IMR-90 (cell line): ENCODE data around the gene GNL1. TPM values are rescaled to one million over a fixed set of nuclear protein-coding genes. Genes with fewer than 3 reads are reported as not detected.

Source experiments
- ATAC-seq: fragments of 200-7000 bp; cut with Tn5 transposase; 2 replicates; pipeline ENCODE4 v1.9.1; 2020; ENCODE audit warnings: low read depth, mild to moderate bottlenecking, moderate library complexity
- BruUV-seq: library from RNA; stranded (reverse); fragments of 400-500 nt; replicated peaks from 2 replicates; lab custom pipeline; 2021; lab: Mats Ljungman, UMichigan
- CTCF ChIA-PET: fragments of 300-600 bp; formaldehyde crosslinking; extraction: SDS; loops from one replicate; lab custom pipeline; 2021; ENCODE audit warnings: antibody characterized with exemption; lab: Yijun Ruan, JAX
- POLR2A ChIA-PET: fragments of 300-600 bp; sonication (Branson Sonifier 250); formaldehyde crosslinking; loops from one replicate; lab custom pipeline; 2022; ENCODE audit warnings: antibody characterized with exemption; ENCODE audit not compliant: unreplicated experiment; lab: Charles Lee
- DNase-seq: peaks from one replicate; pipeline ENCODE4 v3.0.0; 2013
- H2AFZ ChIP-seq: replicated peaks from 2 replicates; pipeline ENCODE3; 2013; ENCODE audit warnings: low read length, mild to moderate bottlenecking; ENCODE audit not compliant: poor library complexity
- H2AK5ac ChIP-seq: 2 replicates; pipeline ENCODE4 v1.6.1; 2013; ENCODE audit warnings: low read depth, low read length, inconsistent platforms
- H2AK9ac ChIP-seq: replicated peaks from 2 replicates; pipeline ENCODE3; 2013; ENCODE audit warnings: mild to moderate bottlenecking, low read depth, low read length, moderate library complexity; ENCODE audit not compliant: poor library complexity
- H2BK120ac ChIP-seq: 2 replicates; pipeline ENCODE4 v1.6.1; 2013; ENCODE audit warnings: low read depth, low read length, inconsistent platforms
- H2BK15ac ChIP-seq: 3 replicates; pipeline ENCODE4 v1.6.1; 2013; ENCODE audit warnings: low read depth, low read length, inconsistent platforms
- H2BK20ac ChIP-seq: 2 replicates; pipeline ENCODE4 v1.6.1; 2013; ENCODE audit warnings: low read depth, mild to moderate bottlenecking, inconsistent platforms, low read length, moderate library complexity
- H2BK5ac ChIP-seq: 2 replicates; pipeline ENCODE4 v1.6.1; 2013; ENCODE audit warnings: mild to moderate bottlenecking, low read depth, low read length, inconsistent platforms; ENCODE audit not compliant: poor library complexity, severe bottlenecking
- H3K14ac ChIP-seq: replicated peaks from 2 replicates; pipeline ENCODE4 v1.6.1; 2013; ENCODE audit warnings: low read depth, low read length, inconsistent platforms
- H3K18ac ChIP-seq: 2 replicates; pipeline ENCODE4 v1.6.1; 2013; ENCODE audit warnings: low read depth, low read length, control low read depth
- H3K23ac ChIP-seq: 2 replicates; pipeline ENCODE4 v1.6.1; 2013; ENCODE audit warnings: low read depth, low read length, inconsistent platforms
- H3K27ac ChIP-seq: 2 replicates; pipeline ENCODE4 v1.5.1; 2013; ENCODE audit warnings: mild to moderate bottlenecking, control low read depth, low read length; ENCODE audit not compliant: insufficient read depth
- H3K27me3 ChIP-seq: 2 replicates; pipeline ENCODE4 v1.6.1; 2013; ENCODE audit warnings: low read length; ENCODE audit not compliant: control insufficient read depth, insufficient read depth
- H3K36me3 ChIP-seq: 2 replicates; pipeline ENCODE4 v1.6.1; 2013; ENCODE audit warnings: low read length, mixed read lengths; ENCODE audit not compliant: control insufficient read depth, insufficient read depth
- H3K4ac ChIP-seq: 2 replicates; pipeline ENCODE4 v1.6.1; 2013; ENCODE audit warnings: low read depth, low read length, inconsistent platforms
- H3K4me1 ChIP-seq: 2 replicates; pipeline ENCODE4 v1.6.1; 2013; ENCODE audit warnings: low read length, mixed read lengths; ENCODE audit not compliant: control insufficient read depth, insufficient read depth
- H3K4me2 ChIP-seq: 2 replicates; pipeline ENCODE4 v1.6.1; 2013; ENCODE audit warnings: low read depth, mild to moderate bottlenecking, control low read depth, low read length, moderate library complexity
- H3K4me3 ChIP-seq: 2 replicates; pipeline ENCODE4 v1.5.1; 2013; ENCODE audit warnings: low read depth, mild to moderate bottlenecking, control low read depth, low read length, moderate library complexity; ENCODE audit not compliant: insufficient read depth
- H3K56ac ChIP-seq: 2 replicates; pipeline ENCODE4 v1.6.1; 2013; ENCODE audit warnings: low read length, inconsistent platforms; ENCODE audit not compliant: insufficient read depth; ENCODE audit errors: extremely low read depth
- H3K79me1 ChIP-seq, 2 experiments: 2 replicates each; pipeline ENCODE4 v1.6.1; 2013; ENCODE audit warnings: low read length in 2 of 2, inconsistent platforms in 1 of 2, low read depth in 1 of 2
- H3K9ac ChIP-seq: 2 replicates; pipeline ENCODE4 v1.6.1; 2013; ENCODE audit warnings: low read depth, low read length, control low read depth
- H3K9me1 ChIP-seq: 2 replicates; pipeline ENCODE4 v1.6.1; 2013; ENCODE audit warnings: low read length, inconsistent platforms; ENCODE audit not compliant: insufficient read depth
- H3K9me3 ChIP-seq: 2 replicates; pipeline ENCODE4 v1.6.1; 2013; ENCODE audit warnings: low read length; ENCODE audit not compliant: control insufficient read depth, insufficient read depth
- H4K20me1 ChIP-seq: 2 replicates; pipeline ENCODE4 v1.6.1; 2013; ENCODE audit warnings: low read length, inconsistent platforms; ENCODE audit not compliant: insufficient read depth
- H4K5ac ChIP-seq: 2 replicates; pipeline ENCODE4 v1.6.1; 2013; ENCODE audit warnings: mild to moderate bottlenecking, low read depth, low read length, control low read depth
- H4K8ac ChIP-seq, 2 experiments: 2 replicates each; pipeline ENCODE4 v1.6.1; 2013; ENCODE audit warnings: low read depth in 2 of 2, low read length in 2 of 2, control low read depth in 1 of 2, inconsistent platforms in 1 of 2
- H4K91ac ChIP-seq: 2 replicates; pipeline ENCODE4 v1.6.1; 2013; ENCODE audit warnings: low read depth, low read length, inconsistent platforms; ENCODE audit not compliant: insufficient read depth
- ELK1 ChIP-seq: fragments of 150-350 bp; IDR thresholded peaks from 2 replicates; pipeline ENCODE4 v1.6.1; 2016; ENCODE audit warnings: low read depth, mild to moderate bottlenecking, low read length, moderate library complexity, borderline replicate concordance
- FOS ChIP-seq: fragments of 150-350 bp; IDR thresholded peaks from 2 replicates; pipeline ENCODE4 v1.6.1; 2016; ENCODE audit warnings: low read depth, low read length
- MAFK ChIP-seq: IDR thresholded peaks from 2 replicates; pipeline ENCODE4 v1.6.1; 2012; ENCODE audit warnings: low read depth, low read length, improper control_type of control experiment
- MAZ ChIP-seq: IDR thresholded peaks from 2 replicates; pipeline ENCODE4 v1.6.1; 2012; ENCODE audit warnings: low read depth, mild to moderate bottlenecking, low read length, improper control_type of control experiment, moderate library complexity, borderline replicate concordance
- MXI1 ChIP-seq: IDR thresholded peaks from 2 replicates; pipeline ENCODE4 v1.6.1; 2012; ENCODE audit warnings: low read depth, mild to moderate bottlenecking, low read length, moderate library complexity, borderline replicate concordance
- NFE2L2 ChIP-seq: fragments of 150-350 bp; IDR thresholded peaks from 2 replicates; pipeline ENCODE4 v1.6.1; 2016; ENCODE audit warnings: low read depth, mild to moderate bottlenecking, low read length
- RCOR1 ChIP-seq: IDR thresholded peaks from 2 replicates; pipeline ENCODE4 v1.6.1; 2012; ENCODE audit warnings: mild to moderate bottlenecking, low read length, improper control_type of control experiment; ENCODE audit not compliant: insufficient replicate concordance
- RFX5 ChIP-seq: IDR thresholded peaks from 2 replicates; pipeline ENCODE4 v1.8.0; 2012; ENCODE audit warnings: low read depth, mild to moderate bottlenecking, low read length, moderate library complexity
- SMC3 ChIP-seq: fragments of 150-350 bp; IDR thresholded peaks from 2 replicates; pipeline ENCODE4 v1.6.1; 2016; ENCODE audit warnings: low read depth, mild to moderate bottlenecking, antibody characterized with exemption, low read length, moderate library complexity
- USF2 ChIP-seq: fragments of 150-350 bp; IDR thresholded peaks from 2 replicates; pipeline ENCODE4 v1.6.1; 2017; ENCODE audit warnings: mild to moderate bottlenecking, antibody characterized with exemption, low read length, low read depth
- WGBS, 2 experiments: methylation state at CpG; one replicate each; pipeline versions ENCODE4 v1.1.5 to v1.1.7; 2013; ENCODE audit warnings: missing lambda C conversion rate in 2 of 2; ENCODE audit not compliant: insufficient read length in 1 of 2; ENCODE audit errors: extremely low coverage in 2 of 2; 5-methylcytosine and 5-hydroxymethylcytosine counted together
- dilution Hi-C: fragments of 300-500 bp; cut with HindIII; formaldehyde crosslinking; loops from one replicate; pipeline ENCODE4 v1.14.3; 2018; ENCODE audit warnings: low sequenced_read_pairs; ENCODE audit not compliant: unreplicated experiment
- in situ Hi-C: fragments of 300-500 bp; cut with MboI; formaldehyde crosslinking; loops from 3 replicates; pipeline ENCODE4 v1.14.3; 2019; ENCODE audit warnings: low sequenced_read_pairs, inconsistent platforms, mixed read lengths
- intact Hi-C: fragments of 100-400 bp; cut with micrococcal nuclease; formaldehyde crosslinking; loops from 2 replicates; pipeline ENCODE4 v1.10.0; 2022
- polyA plus RNA-seq, 3 experiments: library from polyadenylated mRNA; depleted of rRNA; stranded (reverse); fragments of >200 nt; gene quantifications; 2 replicates each; pipeline ENCODE4 v1.2.3, GENCODE V29; 2012; ENCODE audit warnings: low replicate concordance in 1 of 3
- total RNA-seq: library from RNA; depleted of rRNA; stranded (reverse); fragments of >200 nt; gene quantifications from 2 replicates; pipeline ENCODE4 v1.2.3, GENCODE V29; 2012

The GNL1 gene
- total and polyA plus RNA-seq, 2 of the 4 experiments (the other 2 are of a cell fraction): 40.5 to 44.0 TPM

- H2BK20ac ChIP-seq: no peak overlapping the region
- ChIA-PET POLR2A (no interaction called here), CTCF (no interaction called here)
- H3K4me1 ChIP-seq: peaks cover 3% of the 10 kb centered on the region
- WGBS, 2 experiments: 91% methylated on average over 4 of the region's 4 CpGs; no CpG with 5 or more reads in 1 of the 2 experiments
- H3K4me3 ChIP-seq: no peak overlapping the region
- ATAC-seq: no peak
- no TSS peak for BruUV-seq
- H3K79me1 ChIP-seq: peaks cover 32 to 59% of the 10 kb centered on the region in 2 experiments
- no peak overlapping the region for H3K4ac ChIP-seq
- no peak overlapping the region for H2AFZ ChIP-seq
- H3K36me3 ChIP-seq: peaks cover 14% of the 10 kb centered on the region
- no peak overlapping the region for H4K8ac ChIP-seq
- no peaks in the 10 kb centered on the region for H3K9me3 ChIP-seq
- no peak overlapping the region for H3K14ac ChIP-seq
- H3K18ac ChIP-seq: no peak overlapping the region
- H2BK15ac ChIP-seq: no peak overlapping the region
- H2BK120ac ChIP-seq: no peak overlapping the region
- dilution Hi-C loops (no loop called here), intact Hi-C loops (no loop called here), in situ Hi-C loops (no loop called here)
- H2BK5ac ChIP-seq: no peak overlapping the region
- no peak overlapping the region for H3K9ac ChIP-seq
- H3K27me3 ChIP-seq: no peaks in the 10 kb centered on the region
- TF ChIP-seq MAZ (no peak), MAFK (no peak), MXI1 (no peak), RCOR1 (no peak), RFX5 (no peak), ELK1 (no peak), FOS (no peak), NFE2L2 (no peak), USF2 (no peak), SMC3 (no peak)
- peaks cover 53% of the 10 kb centered on the region for H4K20me1 ChIP-seq
- H3K4me2 ChIP-seq: no peak overlapping the region
- no peak for DNase-seq
- peaks cover 5% of the 10 kb centered on the region for H3K9me1 ChIP-seq
- no peak overlapping the region for H3K56ac ChIP-seq
- H3K23ac ChIP-seq: no peak overlapping the region
- no peak overlapping the region for H2AK5ac ChIP-seq
- no peak overlapping the region for H2AK9ac ChIP-seq
- no peak overlapping the region for H3K27ac ChIP-seq
- H4K5ac ChIP-seq: no peak overlapping the region
- H4K91ac ChIP-seq: no peak overlapping the region
These were observed 16.8 kb upstream of the GNL1 start for GRCh38 chr6:30573113-30573512.
